ENCODE data around the gene ZSWIM6.

Gene ZSWIM6

GRCh38 chr5:61567337-61567736 lies 235.3 kb downstream of the ZSWIM6 start:
- no peak for DNase-seq

- no peak for DNase-seq
Measured at GRCh38 chr5:61569353-61569752, 237.3 kb downstream of the ZSWIM6 start.

GRCh38 chr5:61570767-61571166 lies 238.7 kb downstream of the ZSWIM6 start:
- no peak for DNase-seq

GRCh38 chr5:61572959-61573358 lies 240.9 kb downstream of the ZSWIM6 start:
- DNase-seq: no peak

- DNase-seq: no peak
Measured at GRCh38 chr5:61575103-61575502, 243.0 kb downstream of the ZSWIM6 start.

GRCh38 chr5:61575581-61575980 lies 243.5 kb downstream of the ZSWIM6 start:
- no peak for DNase-seq

- no peak for DNase-seq
Measured at GRCh38 chr5:61576556-61576955, 244.5 kb downstream of the ZSWIM6 start.

GRCh38 chr5:61578858-61579503 lies 246.9 kb downstream of the ZSWIM6 start:
- no peak for DNase-seq

- DNase-seq: no peak
Measured at GRCh38 chr5:61582205-61582820, 250.3 kb downstream of the ZSWIM6 start.

GRCh38 chr5:61582887-61583286 lies 250.8 kb downstream of the ZSWIM6 start:
- DNase-seq: no peak

GRCh38 chr5:61586096-61587084 lies 254.3 kb downstream of the ZSWIM6 start:
- DNase-seq: no peak

GRCh38 chr5:61587125-61587524 lies 255.1 kb downstream of the ZSWIM6 start:
- no peak for DNase-seq

- no peak for DNase-seq
Measured at GRCh38 chr5:61588216-61588615, 256.2 kb downstream of the ZSWIM6 start.

- DNase-seq: no peak
Measured at GRCh38 chr5:61589946-61590345, 257.9 kb downstream of the ZSWIM6 start.

GRCh38 chr5:61590473-61590872 lies 258.4 kb downstream of the ZSWIM6 start:
- no peak for DNase-seq

- no peak for DNase-seq
Measured at GRCh38 chr5:61591859-61592258, 259.8 kb downstream of the ZSWIM6 start.

- no peak for DNase-seq
Measured at GRCh38 chr5:61595426-61595825, 263.4 kb downstream of the ZSWIM6 start.

Measured in stimulated activated CD4-positive, alpha-beta T cell treated with anti-CD3 and anti-CD28 coated beads, Interleukin-4, amount 100 ng/mL, for 24 hours (primary cell).